SK-N-MC (cell line): Measurements from ENCODE around the gene DDX43.

ENCODE experiments used
- EZH2 ChIP-seq: fragments of 200-600 bp; sonication (generic); IDR thresholded peaks from one replicate; pipeline ENCODE4 v1.6.1; 2017; ENCODE audit warnings: antibody characterized with exemption
- POLR2AphosphoS5 ChIP-seq: IDR thresholded peaks from 2 replicates; pipeline ENCODE4 v1.6.1; 2012; ENCODE audit warnings: mild to moderate bottlenecking, low read depth, low read length, borderline replicate concordance

GRCh38 chr6:73395875-73396274 is 1.2 kb downstream of the DDX43 start:
- TF ChIP-seq POLR2AphosphoS5 = no peak
- TF ChIP-seq EZH2 = no peak
